GM12874 (cell line): ENCODE results near the gene AKT3.

Experiments
- TF ChIP-seq, protein P1 (sequence below): IDR thresholded peaks from 2 replicates; pipeline ENCODE4 v1.5.1; 2011; ENCODE audit warnings: low read depth, mild to moderate bottlenecking, control low read depth, low read length, moderate library complexity; ENCODE audit not compliant: insufficient read depth

Gene AKT3

GRCh38 chr1:243814718-243815117, 35.3 kb downstream of the AKT3 start:
- TF ChIP-seq, protein P1, sequence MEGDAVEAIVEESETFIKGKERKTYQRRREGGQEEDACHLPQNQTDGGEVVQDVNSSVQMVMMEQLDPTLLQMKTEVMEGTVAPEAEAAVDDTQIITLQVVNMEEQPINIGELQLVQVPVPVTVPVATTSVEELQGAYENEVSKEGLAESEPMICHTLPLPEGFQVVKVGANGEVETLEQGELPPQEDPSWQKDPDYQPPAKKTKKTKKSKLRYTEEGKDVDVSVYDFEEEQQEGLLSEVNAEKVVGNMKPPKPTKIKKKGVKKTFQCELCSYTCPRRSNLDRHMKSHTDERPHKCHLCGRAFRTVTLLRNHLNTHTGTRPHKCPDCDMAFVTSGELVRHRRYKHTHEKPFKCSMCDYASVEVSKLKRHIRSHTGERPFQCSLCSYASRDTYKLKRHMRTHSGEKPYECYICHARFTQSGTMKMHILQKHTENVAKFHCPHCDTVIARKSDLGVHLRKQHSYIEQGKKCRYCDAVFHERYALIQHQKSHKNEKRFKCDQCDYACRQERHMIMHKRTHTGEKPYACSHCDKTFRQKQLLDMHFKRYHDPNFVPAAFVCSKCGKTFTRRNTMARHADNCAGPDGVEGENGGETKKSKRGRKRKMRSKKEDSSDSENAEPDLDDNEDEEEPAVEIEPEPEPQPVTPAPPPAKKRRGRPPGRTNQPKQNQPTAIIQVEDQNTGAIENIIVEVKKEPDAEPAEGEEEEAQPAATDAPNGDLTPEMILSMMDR, result no peak

DNA sequence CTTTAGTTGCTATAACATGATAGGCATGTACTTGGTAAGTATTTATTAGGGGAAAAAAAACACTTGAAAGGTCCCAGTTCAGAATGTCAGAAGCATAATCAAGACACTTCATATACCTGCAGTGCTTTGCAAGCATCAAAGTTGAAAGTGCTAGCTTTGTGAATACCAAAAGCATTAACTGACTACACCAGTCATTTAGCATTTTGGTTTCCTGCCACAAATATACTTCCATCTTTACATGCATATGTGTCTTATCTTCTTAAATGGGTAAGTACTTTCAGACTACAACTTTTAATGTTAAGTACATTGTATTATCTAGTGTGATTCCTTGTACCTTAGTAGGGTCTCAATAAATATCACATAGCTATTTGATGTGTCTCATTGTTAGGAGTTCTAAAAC, 43.7 kb downstream of the AKT3 start:
- TF ChIP-seq, protein P1, result no peak

DNA sequence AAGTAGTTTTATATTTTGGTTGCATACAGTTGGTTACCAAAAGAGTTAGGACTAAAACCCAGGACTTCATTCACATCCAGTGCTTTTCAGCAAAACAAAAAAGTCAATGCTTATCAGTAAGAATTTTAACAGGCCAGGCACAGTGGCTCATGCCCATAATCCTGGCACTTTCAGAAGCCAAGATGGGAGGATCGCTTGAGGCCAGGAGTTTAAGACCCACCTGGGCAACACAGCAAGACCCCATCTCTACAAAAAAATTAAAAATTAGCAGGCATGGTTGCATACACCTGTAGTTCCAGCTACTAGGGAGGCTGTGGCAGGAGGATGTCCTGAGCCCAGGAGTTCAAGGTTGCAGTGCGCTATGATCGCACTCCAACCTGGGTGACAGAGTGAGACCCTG, 47.3 kb downstream of the AKT3 start:
- TF ChIP-seq, protein P1, result no peak

DNA sequence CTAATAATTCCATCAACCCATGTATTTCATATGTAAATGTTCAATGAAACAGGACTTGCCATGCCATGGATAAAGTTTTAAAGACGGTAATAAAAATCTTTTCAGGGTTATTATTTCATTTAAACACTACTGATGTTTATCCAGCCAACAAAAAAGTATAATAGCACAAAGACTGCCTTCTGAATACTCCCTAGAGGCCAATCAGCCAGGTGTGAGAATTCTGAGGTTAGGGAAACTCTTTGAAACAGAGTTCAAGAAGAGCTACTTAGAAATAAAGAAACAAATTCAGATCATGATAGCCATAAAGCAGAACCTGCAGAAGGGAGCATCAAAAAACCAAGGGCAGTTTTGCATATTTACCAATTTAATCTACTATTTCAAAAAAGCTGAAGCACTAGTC, 48.7 kb downstream of the AKT3 start:
- TF ChIP-seq, protein P1, result no peak

DNA sequence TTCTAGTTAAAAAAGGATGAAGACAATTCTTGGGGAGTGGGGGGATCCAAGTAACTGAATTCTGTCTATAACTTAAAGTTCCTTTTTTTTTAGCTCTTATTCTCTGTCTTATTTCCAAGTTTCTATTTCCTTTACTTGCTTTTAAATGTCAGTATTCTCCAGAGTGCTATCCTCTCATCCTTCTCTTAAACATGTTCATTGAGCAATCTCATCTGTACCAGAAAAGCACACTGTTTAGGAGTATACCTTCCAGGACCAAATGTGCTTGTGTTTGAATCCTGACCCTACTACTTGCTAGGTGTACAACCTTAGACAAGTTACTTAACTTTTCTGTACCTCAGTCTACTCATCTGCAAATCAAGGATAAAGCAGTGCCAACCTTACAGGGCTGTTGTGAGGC, 50.1 kb downstream of the AKT3 start:
- TF ChIP-seq, protein P1, result no peak

GRCh38 chr1:243798726-243799125, 51.3 kb downstream of the AKT3 start:
- TF ChIP-seq, protein P1, result no peak

DNA sequence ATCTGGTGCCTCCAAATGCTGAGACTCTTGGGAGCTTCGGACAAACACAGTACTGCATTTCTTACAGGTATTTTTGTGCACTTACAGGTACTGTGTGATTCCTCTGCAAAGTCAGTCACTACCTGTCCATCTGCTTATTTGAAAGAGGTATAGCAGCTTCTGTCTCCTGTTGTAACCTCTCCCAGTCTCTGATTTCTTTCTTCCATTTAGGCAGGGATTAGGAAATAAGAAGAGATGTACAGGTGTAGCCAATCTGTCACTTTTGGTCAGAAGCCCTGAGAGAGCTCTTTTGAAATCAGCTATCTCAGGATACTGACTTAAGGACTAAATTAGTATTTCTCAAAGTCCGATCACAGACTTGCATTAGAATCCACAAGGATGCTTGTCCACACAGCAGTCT, 54.0 kb downstream of the AKT3 start:
- TF ChIP-seq, protein P1, result no peak

- TF ChIP-seq, protein P1, result no peak
These were observed 56.7 kb downstream of the AKT3 start for GRCh38 chr1:243793298-243793697.
